ACC112 (cell line): Measurements from ENCODE around the gene TUBB2A.
"Not testable (repeated sequence)": the region's sequence is repeated elsewhere in the genome, so short reads cannot be mapped to it uniquely, and the experiment has no call there.

ENCODE experiments used
- H2AFZ ChIP-seq: fragments of 200-600 bp; sonication (generic); one replicate; pipeline ENCODE4 v1.6.0; 2017; ENCODE audit warnings: antibody characterized with exemption, low read length; ENCODE audit not compliant: unreplicated experiment
- H3K27ac ChIP-seq: fragments of 200-600 bp; sonication (generic); 2 replicates; pipeline ENCODE4 v1.5.1; 2014; ENCODE audit warnings: low read depth, mild to moderate bottlenecking, antibody characterized with exemption, low read length, moderate library complexity
- H3K27me3 ChIP-seq: fragments of 200-600 bp; sonication (generic); 2 replicates; pipeline ENCODE4 v1.6.1; 2014; ENCODE audit warnings: mild to moderate bottlenecking, antibody characterized with exemption, low read length, moderate library complexity, mixed read lengths; ENCODE audit not compliant: insufficient read depth
- H3K36me3 ChIP-seq: fragments of 200-600 bp; sonication (generic); 2 replicates; pipeline ENCODE4 v1.6.1; 2016; ENCODE audit warnings: mild to moderate bottlenecking, antibody characterized with exemption, low read length, moderate library complexity, mixed read lengths; ENCODE audit not compliant: insufficient read depth
- H3K4me1 ChIP-seq: fragments of 200-600 bp; sonication (generic); one replicate; pipeline ENCODE4 v1.6.1; 2016; ENCODE audit warnings: low read length, mixed read lengths; ENCODE audit not compliant: insufficient read depth, unreplicated experiment, control insufficient read depth
- H3K4me3 ChIP-seq: fragments of 200-600 bp; sonication (generic); 2 replicates; pipeline ENCODE4 v1.5.1; 2014; ENCODE audit warnings: mild to moderate bottlenecking, low read depth, low read length
- H3K79me2 ChIP-seq: fragments of 200-600 bp; sonication (generic); one replicate; pipeline ENCODE4 v1.6.0; 2016; ENCODE audit warnings: low read length; ENCODE audit not compliant: control insufficient read depth, unreplicated experiment, insufficient read depth

Gene TUBB2A

GRCh38 chr6:3181105-3181504 lies 23.8 kb upstream of the TUBB2A start:
- H3K27ac ChIP-seq, result no peak overlapping the region
- peaks cover 3% of the 10 kb centered on the region for H3K4me1 ChIP-seq
- H2AFZ ChIP-seq, result no peak overlapping the region
- no peaks in the 10 kb centered on the region for H3K79me2 ChIP-seq
- H3K27me3 ChIP-seq, result peaks cover under 1% of the 10 kb centered on the region
- no peak overlapping the region for H3K4me3 ChIP-seq
- no peaks in the 10 kb centered on the region for H3K36me3 ChIP-seq

- not testable (repeated sequence) for H3K4me3 ChIP-seq, H3K27me3 ChIP-seq, H3K27ac ChIP-seq, H2AFZ ChIP-seq, H3K36me3 ChIP-seq, H3K79me2 ChIP-seq, H3K4me1 ChIP-seq
Measured at GRCh38 chr6:3179945-3180344, 22.6 kb upstream of the TUBB2A start.

- H3K79me2 ChIP-seq, H3K4me1 ChIP-seq, H3K4me3 ChIP-seq, H3K27me3 ChIP-seq, H3K36me3 ChIP-seq, H2AFZ ChIP-seq, H3K27ac ChIP-seq: not testable (repeated sequence)
Measured at GRCh38 chr6:3178666-3179065, 21.3 kb upstream of the TUBB2A start.

- H3K4me3 ChIP-seq, result no peak overlapping the region
- H2AFZ ChIP-seq, result no peak overlapping the region
- no peaks in the 10 kb centered on the region for H3K27me3 ChIP-seq
- H3K79me2 ChIP-seq, result no peaks in the 10 kb centered on the region
- no peak overlapping the region for H3K27ac ChIP-seq
- no peaks in the 10 kb centered on the region for H3K36me3 ChIP-seq
- peaks cover 3% of the 10 kb centered on the region for H3K4me1 ChIP-seq
Measured at GRCh38 chr6:3176562-3177355, 19.4 kb upstream of the TUBB2A start.

- H3K4me1 ChIP-seq, result peaks cover 3% of the 10 kb centered on the region
- no peak overlapping the region for H3K27ac ChIP-seq
- no peak overlapping the region for H3K4me3 ChIP-seq
- no peak overlapping the region for H2AFZ ChIP-seq
- no peaks in the 10 kb centered on the region for H3K27me3 ChIP-seq
- H3K36me3 ChIP-seq, result no peaks in the 10 kb centered on the region
- no peaks in the 10 kb centered on the region for H3K79me2 ChIP-seq
Measured at GRCh38 chr6:3175715-3176402, 18.5 kb upstream of the TUBB2A start.

- not testable (repeated sequence) for H3K27ac ChIP-seq, H2AFZ ChIP-seq, H3K79me2 ChIP-seq, H3K27me3 ChIP-seq, H3K36me3 ChIP-seq, H3K4me1 ChIP-seq, H3K4me3 ChIP-seq
Measured at GRCh38 chr6:3173636-3174089, 16.3 kb upstream of the TUBB2A start.

- not testable (repeated sequence) for H3K4me3 ChIP-seq, H3K27me3 ChIP-seq, H3K36me3 ChIP-seq, H3K79me2 ChIP-seq, H3K27ac ChIP-seq, H3K4me1 ChIP-seq, H2AFZ ChIP-seq
Measured at GRCh38 chr6:3172789-3173188, 15.4 kb upstream of the TUBB2A start.

GRCh38 chr6:3171313-3172175 lies 14.2 kb upstream of the TUBB2A start:
- not testable (repeated sequence) for H3K36me3 ChIP-seq, H3K79me2 ChIP-seq, H2AFZ ChIP-seq, H3K4me3 ChIP-seq, H3K27ac ChIP-seq, H3K27me3 ChIP-seq, H3K4me1 ChIP-seq

- not testable (repeated sequence) for H3K4me3 ChIP-seq, H3K27me3 ChIP-seq, H2AFZ ChIP-seq, H3K27ac ChIP-seq, H3K4me1 ChIP-seq, H3K79me2 ChIP-seq, H3K36me3 ChIP-seq
Measured at GRCh38 chr6:3170676-3171075, 13.3 kb upstream of the TUBB2A start.

GRCh38 chr6:3168046-3168445 lies 10.7 kb upstream of the TUBB2A start:
- H3K36me3 ChIP-seq, H2AFZ ChIP-seq, H3K27ac ChIP-seq, H3K27me3 ChIP-seq, H3K79me2 ChIP-seq, H3K4me3 ChIP-seq: not testable (repeated sequence)
- peaks cover 24% of the 10 kb centered on the region for H3K4me1 ChIP-seq
